AG10803 (cell line): ENCODE data around the gene C19orf85.

Experiments used
- DNase-seq: peaks from one replicate; pipeline ENCODE4 v3.0.0; 2010; ENCODE audit warnings: low read depth
- H3K4me3 ChIP-seq: 2 replicates; pipeline ENCODE4 v1.5.1; 2011; ENCODE audit warnings: mild to moderate bottlenecking, low read length, control low read depth
- TF ChIP-seq, protein P1 (sequence below): conservative IDR thresholded peaks from 2 replicates; pipeline ENCODE4 v1.5.1; 2011; ENCODE audit warnings: mild to moderate bottlenecking, low read length, control low read depth, inconsistent platforms

Gene C19orf85

DNA sequence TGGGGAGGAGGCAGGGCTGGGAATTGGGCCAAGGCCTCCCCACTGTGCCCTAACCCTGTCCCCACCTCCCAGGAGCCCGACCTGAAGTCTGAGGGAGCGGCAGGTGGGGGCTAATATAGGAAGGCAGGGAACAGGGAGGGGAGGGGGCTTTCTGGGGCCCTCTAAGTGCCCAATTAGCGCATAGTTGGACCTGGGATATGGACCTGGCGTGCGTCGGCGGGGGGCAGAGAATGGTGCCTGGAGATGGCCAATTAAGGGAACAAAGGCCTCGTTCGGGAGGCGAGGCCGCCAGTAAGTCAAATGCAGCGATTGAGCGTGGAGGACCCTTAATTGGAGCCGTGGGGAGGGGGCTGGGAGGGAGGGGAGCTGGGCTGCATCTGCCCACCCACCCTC lies at the start of gene C19orf85:
TSS of gene C19orf85 (minus strand) at position 90 of the 393 bp plus-strand sequence. CDS start 197 bp downstream, outside the sequence.
- H3K4me3 ChIP-seq = no peak within 1 kb of the TSS
- DNase-seq = no peak
- TF ChIP-seq, protein P1, sequence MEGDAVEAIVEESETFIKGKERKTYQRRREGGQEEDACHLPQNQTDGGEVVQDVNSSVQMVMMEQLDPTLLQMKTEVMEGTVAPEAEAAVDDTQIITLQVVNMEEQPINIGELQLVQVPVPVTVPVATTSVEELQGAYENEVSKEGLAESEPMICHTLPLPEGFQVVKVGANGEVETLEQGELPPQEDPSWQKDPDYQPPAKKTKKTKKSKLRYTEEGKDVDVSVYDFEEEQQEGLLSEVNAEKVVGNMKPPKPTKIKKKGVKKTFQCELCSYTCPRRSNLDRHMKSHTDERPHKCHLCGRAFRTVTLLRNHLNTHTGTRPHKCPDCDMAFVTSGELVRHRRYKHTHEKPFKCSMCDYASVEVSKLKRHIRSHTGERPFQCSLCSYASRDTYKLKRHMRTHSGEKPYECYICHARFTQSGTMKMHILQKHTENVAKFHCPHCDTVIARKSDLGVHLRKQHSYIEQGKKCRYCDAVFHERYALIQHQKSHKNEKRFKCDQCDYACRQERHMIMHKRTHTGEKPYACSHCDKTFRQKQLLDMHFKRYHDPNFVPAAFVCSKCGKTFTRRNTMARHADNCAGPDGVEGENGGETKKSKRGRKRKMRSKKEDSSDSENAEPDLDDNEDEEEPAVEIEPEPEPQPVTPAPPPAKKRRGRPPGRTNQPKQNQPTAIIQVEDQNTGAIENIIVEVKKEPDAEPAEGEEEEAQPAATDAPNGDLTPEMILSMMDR = no peak

DNA sequence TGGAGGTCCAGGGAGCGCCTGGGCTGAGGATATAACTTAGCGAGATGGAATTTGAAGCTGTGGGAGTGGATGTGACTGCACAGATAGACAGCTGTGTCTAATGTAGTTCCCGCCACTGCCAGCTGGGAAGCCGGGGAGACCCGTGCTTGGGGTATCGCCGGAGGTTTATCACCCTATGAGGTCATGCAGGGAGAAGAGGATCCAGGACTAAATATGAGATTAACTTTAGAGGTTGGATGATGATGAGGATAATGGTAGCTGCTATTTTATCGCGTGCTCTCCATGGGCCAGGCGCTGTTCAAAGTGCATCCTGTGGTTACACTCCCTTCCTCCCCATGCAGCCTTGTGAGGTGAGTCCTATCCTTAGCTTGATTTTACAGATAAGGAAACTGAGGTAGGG lies 43.6 kb upstream of the C19orf85 start:
- TF ChIP-seq, protein P1 = no peak
- H3K4me3 ChIP-seq = no peak overlapping the region
- no peak for DNase-seq

DNA sequence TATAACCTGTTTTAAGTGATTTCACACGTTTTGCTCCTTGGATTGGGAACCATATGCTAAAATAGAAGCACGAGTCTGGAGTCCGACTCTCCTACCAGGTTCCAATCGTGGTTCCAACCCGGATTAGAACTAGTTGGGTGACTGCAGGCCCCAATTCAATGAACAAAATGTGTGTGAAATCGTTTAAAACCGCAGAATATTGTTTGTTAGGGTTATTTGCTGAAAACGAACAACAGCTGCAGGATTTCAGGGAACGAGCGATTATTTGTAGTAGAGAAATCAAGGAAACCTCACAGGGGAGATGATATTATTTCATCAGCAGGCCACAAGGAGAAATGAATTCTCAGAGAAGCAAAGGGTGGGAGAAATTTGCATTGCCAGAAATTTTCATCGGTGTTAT lies 40.4 kb upstream of the C19orf85 start:
- TF ChIP-seq, protein P1 = no peak
- H3K4me3 ChIP-seq = no peak overlapping the region
- DNase-seq = no peak

DNA sequence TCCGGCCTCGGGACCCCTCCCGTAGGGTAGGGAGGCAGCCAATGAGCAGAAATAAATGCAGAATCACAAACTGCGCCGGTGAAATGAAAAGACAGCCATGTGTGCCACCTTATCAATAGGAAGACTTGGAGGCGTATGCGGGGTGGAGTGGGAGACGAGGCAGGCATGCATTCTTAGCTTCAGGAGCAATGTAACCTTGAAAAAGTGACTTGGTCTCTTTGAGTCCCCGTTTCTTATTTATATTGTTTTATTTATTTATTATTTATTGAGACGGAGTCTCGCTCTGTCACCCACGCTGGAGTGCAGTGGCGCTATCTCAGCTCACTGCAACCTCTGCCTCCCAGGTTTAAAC lies 39.7 kb upstream of the C19orf85 start:
- no peak overlapping the region for H3K4me3 ChIP-seq
- TF ChIP-seq, protein P1 = no peak
- no peak for DNase-seq

DNA sequence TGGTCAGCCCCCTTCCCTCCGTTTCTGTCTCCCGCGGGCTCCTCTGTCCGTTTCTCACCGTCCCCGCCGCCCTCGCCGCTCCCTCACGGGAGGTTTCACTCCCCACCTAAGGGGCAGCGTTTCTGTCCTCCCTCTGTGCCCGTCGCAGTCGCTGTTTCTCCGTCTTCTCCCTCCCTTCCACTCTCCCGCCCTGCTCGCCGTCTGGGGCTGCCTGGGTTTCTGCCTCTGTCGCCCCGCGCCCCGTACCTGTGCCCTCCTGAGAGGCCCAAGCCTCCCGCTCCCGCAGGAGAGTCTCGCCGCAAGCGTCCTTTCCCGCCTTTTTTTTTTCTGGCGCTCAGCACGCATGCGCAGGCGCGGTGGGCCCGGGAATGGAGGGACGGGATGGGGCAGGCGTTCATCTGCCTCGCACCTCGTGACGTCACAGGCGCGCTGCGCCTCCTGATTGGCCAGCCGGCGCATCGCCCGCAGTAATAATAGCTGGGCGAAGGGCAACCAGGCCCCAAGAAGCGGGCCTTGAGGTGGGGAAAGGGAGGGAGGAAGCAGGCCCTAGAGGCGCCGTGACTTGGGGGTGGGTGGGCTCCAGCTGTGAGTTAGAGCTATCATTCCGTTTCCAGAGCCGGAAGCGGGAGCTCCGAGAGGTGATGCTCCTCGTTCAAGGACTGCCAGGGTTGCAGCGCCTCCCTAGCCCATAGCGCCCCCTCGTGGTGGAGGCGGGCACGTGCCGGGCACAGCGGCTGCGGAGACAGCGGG lies 39.1 kb upstream of the C19orf85 start:
- H3K4me3 ChIP-seq = peak overlapping the region; percentile 69
- peak; percentile 80 for DNase-seq
- TF ChIP-seq, protein P1 = peak; percentile 93

DNA sequence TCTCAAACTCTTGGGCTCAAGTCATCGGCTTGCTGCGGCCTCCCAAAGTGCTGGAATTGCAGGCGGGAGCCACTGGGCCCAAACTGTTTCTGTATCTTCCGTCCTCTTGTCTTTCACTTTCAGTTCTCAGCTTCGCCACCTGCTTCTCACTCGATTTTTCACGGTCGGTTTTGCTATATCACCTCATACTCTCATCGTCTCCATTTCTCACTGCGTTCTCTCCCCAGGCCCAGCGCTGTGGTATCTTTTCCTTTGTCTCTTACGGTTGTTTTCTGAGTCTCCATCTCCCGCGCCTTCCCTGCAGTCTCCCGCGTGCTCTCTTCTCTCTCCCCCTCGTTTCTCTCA lies 38.6 kb upstream of the C19orf85 start:
- TF ChIP-seq, protein P1 = no peak
- H3K4me3 ChIP-seq = no peak overlapping the region
- no peak for DNase-seq

DNA sequence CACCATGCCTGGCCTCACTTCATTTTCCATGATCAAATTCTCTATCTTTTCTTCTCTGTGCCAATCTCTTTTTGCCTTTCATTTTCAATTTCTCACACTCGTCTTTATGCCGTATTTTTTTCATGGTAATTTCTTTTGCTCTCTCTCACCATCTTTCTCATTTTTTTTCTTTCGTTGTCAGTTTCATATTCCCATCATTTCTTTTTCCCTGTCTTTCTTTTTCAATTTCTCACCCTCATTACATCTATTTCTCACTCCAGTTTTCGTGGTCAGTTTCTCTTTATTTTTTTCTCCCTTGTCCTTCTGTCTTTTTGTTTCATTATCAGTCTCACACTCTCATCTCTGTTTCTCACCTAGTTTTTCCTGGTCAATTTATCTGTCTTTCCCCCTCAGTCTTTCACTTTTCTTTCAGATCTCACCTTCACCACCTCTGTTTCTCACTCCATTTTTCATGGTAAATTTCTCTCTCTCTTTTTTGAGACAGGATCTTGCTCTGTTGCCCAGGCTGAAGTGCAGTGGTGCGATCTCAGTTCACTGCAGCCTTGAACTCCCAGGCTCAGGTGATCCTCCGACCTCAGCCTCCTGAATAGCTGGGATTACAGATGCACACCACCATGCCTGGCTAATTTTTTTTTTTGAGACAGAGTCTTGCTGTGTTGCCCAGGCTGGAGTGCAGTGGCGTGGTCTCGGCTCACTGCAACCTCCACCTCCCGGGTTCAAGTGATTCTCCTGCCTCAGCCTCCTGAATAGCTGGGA lies 37.8 kb upstream of the C19orf85 start:
- no peak overlapping the region for H3K4me3 ChIP-seq
- no peak for DNase-seq
- TF ChIP-seq, protein P1 = no peak
